Tibial nerve (tissue), 3 donors: ENCODE results near the gene TLE4.

Source experiments
- POLR2A ChIP-seq, 2 donors: fragments of 450-650 bp; IDR thresholded peaks; one replicate each; pipeline ENCODE4 v1.6.1; 2017; ENCODE audit warnings: antibody characterized with exemption in 2 of 2, mild to moderate bottlenecking in 2 of 2, moderate library complexity in 2 of 2
- TF ChIP-seq, protein P1 (sequence below), 5 experiments: fragments of 200-600 bp in 3 of 5; fragments of 450-650 bp in 2 of 5; sonication (generic) in 3 of 5; IDR thresholded peaks; one replicate each; pipeline ENCODE4 v1.5.1; 2016 to 2019; ENCODE audit warnings: antibody characterized with exemption in 5 of 5, mild to moderate bottlenecking in 3 of 5, moderate library complexity in 2 of 5

- TF ChIP-seq, protein P1, sequence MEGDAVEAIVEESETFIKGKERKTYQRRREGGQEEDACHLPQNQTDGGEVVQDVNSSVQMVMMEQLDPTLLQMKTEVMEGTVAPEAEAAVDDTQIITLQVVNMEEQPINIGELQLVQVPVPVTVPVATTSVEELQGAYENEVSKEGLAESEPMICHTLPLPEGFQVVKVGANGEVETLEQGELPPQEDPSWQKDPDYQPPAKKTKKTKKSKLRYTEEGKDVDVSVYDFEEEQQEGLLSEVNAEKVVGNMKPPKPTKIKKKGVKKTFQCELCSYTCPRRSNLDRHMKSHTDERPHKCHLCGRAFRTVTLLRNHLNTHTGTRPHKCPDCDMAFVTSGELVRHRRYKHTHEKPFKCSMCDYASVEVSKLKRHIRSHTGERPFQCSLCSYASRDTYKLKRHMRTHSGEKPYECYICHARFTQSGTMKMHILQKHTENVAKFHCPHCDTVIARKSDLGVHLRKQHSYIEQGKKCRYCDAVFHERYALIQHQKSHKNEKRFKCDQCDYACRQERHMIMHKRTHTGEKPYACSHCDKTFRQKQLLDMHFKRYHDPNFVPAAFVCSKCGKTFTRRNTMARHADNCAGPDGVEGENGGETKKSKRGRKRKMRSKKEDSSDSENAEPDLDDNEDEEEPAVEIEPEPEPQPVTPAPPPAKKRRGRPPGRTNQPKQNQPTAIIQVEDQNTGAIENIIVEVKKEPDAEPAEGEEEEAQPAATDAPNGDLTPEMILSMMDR (IDR thresholded peaks at IDR 0.05) = no peak
- TF ChIP-seq POLR2A (IDR thresholded peaks at IDR 0.05) = no peak
Observed at GRCh38 chr9:79630521-79631403, 59.0 kb downstream of the TLE4 start.
